Activated B cell treated with CpG ODN at 0.5 μM for 24 hours (primary cell): ENCODE results near the gene NKTR. TPM values are rescaled to one million over a fixed set of nuclear protein-coding genes. Genes with fewer than 3 reads are reported as not detected.

ENCODE experiments used
- ATAC-seq: fragments of 200-7000 bp; cut with Tn5 transposase; one replicate; pipeline ENCODE4 v1.10.0; 2021; ENCODE audit warnings: low read depth, mild to moderate bottlenecking, moderate library complexity
- CTCF ChIA-PET: fragments of 350-600 bp; sonication (Branson Sonifier 250); formaldehyde crosslinking; loops from one replicate; lab custom pipeline; 2021; ENCODE audit warnings: antibody characterized with exemption; lab: Charles Lee
- POLR2A ChIA-PET: fragments of 350-600 bp; sonication (Branson Sonifier 250); formaldehyde crosslinking; loops from one replicate; lab custom pipeline; 2021; ENCODE audit warnings: antibody characterized with exemption; lab: Charles Lee
- DNase-seq: peaks from one replicate; pipeline ENCODE4 v3.0.0; 2022
- H3K27ac Mint-ChIP-seq: one replicate; pipeline ENCODE4 v1.8.0; 2020; ENCODE audit warnings: mixed read lengths
- H3K27me3 Mint-ChIP-seq: one replicate; pipeline ENCODE4 v1.8.0; 2021; ENCODE audit warnings: mixed read lengths
- H3K36me3 Mint-ChIP-seq: one replicate; pipeline ENCODE4 v1.8.0; 2021; ENCODE audit warnings: low read depth, mixed read lengths
- H3K4me1 Mint-ChIP-seq: one replicate; pipeline ENCODE4 v1.8.0; 2021; ENCODE audit warnings: mixed read lengths
- H3K4me3 Mint-ChIP-seq: one replicate; pipeline ENCODE4 v1.8.0; 2020; ENCODE audit warnings: mild to moderate bottlenecking, mixed read lengths
- H3K9me3 Mint-ChIP-seq: one replicate; pipeline ENCODE4 v1.8.0; 2020; ENCODE audit warnings: mixed read lengths
- CTCF ChIP-seq: fragments of 200-600 bp; IDR thresholded peaks from one replicate; pipeline ENCODE4 v1.8.0; 2022; ENCODE audit warnings: antibody characterized with exemption, mild to moderate bottlenecking
- intact Hi-C: fragments of 100-400 bp; cut with micrococcal nuclease; formaldehyde crosslinking; loops from one replicate; pipeline ENCODE4 v1.15.1; 2024
- total RNA-seq: library from RNA; stranded (reverse); gene quantifications from 2 replicates; pipeline ENCODE4 v1.2.3, GENCODE V29; 2022

Gene NKTR
- total RNA-seq, 1 donor from 2014 or later, result 126 TPM

- intact Hi-C loops, result no loop called here
- Mint-ChIP-seq H3K27me3 (peaks cover 17% of the 10 kb centered on the region), H3K4me1 (peaks cover under 1% of the 10 kb centered on the region), H3K36me3 (no peaks in the 10 kb centered on the region), H3K27ac (no peak overlapping the region), H3K9me3 (peaks cover 16% of the 10 kb centered on the region), H3K4me3 (no peak overlapping the region)
- ATAC-seq, result no peak
- CTCF ChIA-PET, result no interaction called here
- POLR2A ChIA-PET, result no interaction called here
- no peak for DNase-seq
- TF ChIP-seq CTCF, result no peak
Measured at GRCh38 chr3:42680806-42681205, 80.3 kb downstream of the NKTR start.

GRCh38 chr3:42681361-42682038, 81.0 kb downstream of the NKTR start:
- peaks cover 14% of the 10 kb centered on the region for H3K9me3 Mint-ChIP-seq
- ChIA-PET POLR2A (no interaction called here), CTCF (no interaction called here)

GRCh38 chr3:42682301-42683070, 82.0 kb downstream of the NKTR start:
- CTCF ChIA-PET, result no interaction called here
- H3K27ac Mint-ChIP-seq, result no peak overlapping the region
- DNase-seq, result peak; percentile 1

More at GRCh38 chr3:42681361-42682038, 81.0 kb downstream of the NKTR start:
- H3K36me3 Mint-ChIP-seq, result no peaks in the 10 kb centered on the region
- H3K27ac Mint-ChIP-seq, result no peak overlapping the region
- DNase-seq (no peak), ATAC-seq (no peak)
- peaks cover 19% of the 10 kb centered on the region for H3K27me3 Mint-ChIP-seq
- no peak for TF ChIP-seq CTCF
- H3K4me3 Mint-ChIP-seq, result no peak overlapping the region
- intact Hi-C loops, result no loop called here
- peaks cover 2% of the 10 kb centered on the region for H3K4me1 Mint-ChIP-seq

GRCh38 chr3:42683875-42684598, 83.6 kb downstream of the NKTR start:
- intact Hi-C loops, result no loop called here
- no peaks in the 10 kb centered on the region for H3K36me3 Mint-ChIP-seq
- DNase-seq, result no peak
- H3K9me3 Mint-ChIP-seq, result no peaks in the 10 kb centered on the region
- H3K27me3 Mint-ChIP-seq, result peaks cover 19% of the 10 kb centered on the region
- H3K4me1 Mint-ChIP-seq, result peaks cover 2% of the 10 kb centered on the region
- no peak overlapping the region for H3K4me3 Mint-ChIP-seq
- H3K27ac Mint-ChIP-seq, result no peak overlapping the region
- ATAC-seq, result no peak
- ChIA-PET POLR2A (no interaction called here), CTCF (no interaction called here)
- TF ChIP-seq CTCF, result no peak

More at GRCh38 chr3:42682301-42683070, 82.0 kb downstream of the NKTR start:
- POLR2A ChIA-PET, result no interaction called here
- Mint-ChIP-seq H3K4me3 (no peak overlapping the region), H3K4me1 (peaks cover 2% of the 10 kb centered on the region), H3K27me3 (peaks cover 19% of the 10 kb centered on the region), H3K36me3 (no peaks in the 10 kb centered on the region), H3K9me3 (peaks cover 10% of the 10 kb centered on the region)
- no peak for TF ChIP-seq CTCF
- intact Hi-C loops, result no loop called here
- ATAC-seq, result no peak
